PC-9 (cell line): Measurements from ENCODE around the gene OAT. TPM values are rescaled to one million over a fixed set of nuclear protein-coding genes. Genes with fewer than 3 reads are reported as not detected.

Source experiments
- BruUV-seq: library from RNA; stranded (reverse); fragments of 400-500 nt; replicated peaks from 2 replicates; lab custom pipeline; 2021; lab: Mats Ljungman, UMichigan
- CTCF ChIA-PET: fragments of 300-600 bp; sonication (Branson Sonifier 250); formaldehyde crosslinking; loops from one replicate; lab custom pipeline; 2022; ENCODE audit warnings: antibody characterized with exemption; lab: Charles Lee
- POLR2A ChIA-PET: fragments of 300-600 bp; sonication (Branson Sonifier 250); formaldehyde crosslinking; loops from one replicate; lab custom pipeline; 2022; ENCODE audit warnings: antibody characterized with exemption; ENCODE audit not compliant: unreplicated experiment; lab: Charles Lee
- DNase-seq, 2 experiments: peaks; one replicate each; pipeline versions ENCODE4 v3.0.0 to v3.0.0-alpha.2; 2015 to 2022; ENCODE audit warnings: mixed read lengths in 1 of 2
- H2AFZ ChIP-seq: fragments of 200-600 bp; sonication (generic); 2 replicates; pipeline ENCODE4 v1.8.1; 2017; ENCODE audit warnings: antibody characterized with exemption
- H3F3A ChIP-seq: fragments of 200-600 bp; sonication (generic); 2 replicates; pipeline ENCODE4 v1.8.1; 2017; ENCODE audit warnings: antibody characterized with exemption, mild to moderate bottlenecking, low read depth; ENCODE audit not compliant: insufficient read depth
- H3K27ac ChIP-seq: fragments of 200-600 bp; sonication (generic); 2 replicates; pipeline ENCODE4 v1.6.1; 2016; ENCODE audit warnings: mixed run types
- H3K27me3 ChIP-seq: fragments of 200-600 bp; sonication (generic); 2 replicates; pipeline ENCODE4 v1.6.1; 2016; ENCODE audit warnings: low read depth, mixed run types; ENCODE audit not compliant: insufficient read depth
- H3K36me3 ChIP-seq: fragments of 200-600 bp; sonication (generic); 2 replicates; pipeline ENCODE4 v1.6.1; 2016; ENCODE audit warnings: low read depth, mixed run types
- H3K4me1 ChIP-seq: fragments of 200-600 bp; sonication (generic); replicated peaks from 2 replicates; pipeline ENCODE4 v1.6.1; 2016; ENCODE audit warnings: mixed run types; ENCODE audit not compliant: insufficient read depth
- H3K4me2 ChIP-seq: fragments of 200-600 bp; sonication (generic); 2 replicates; pipeline ENCODE4 v1.6.1; 2017; ENCODE audit warnings: mixed run types
- H3K4me3 ChIP-seq: fragments of 200-600 bp; sonication (generic); 2 replicates; pipeline ENCODE4 v1.6.1; 2016; ENCODE audit warnings: mixed run types
- H3K79me2 ChIP-seq: fragments of 200-600 bp; sonication (generic); 2 replicates; pipeline ENCODE4 v1.6.1; 2017; ENCODE audit warnings: low read depth, mixed run types
- H3K9me2 ChIP-seq: fragments of 200-600 bp; sonication (generic); 2 replicates; pipeline ENCODE4 v1.8.1; 2017; ENCODE audit warnings: mild to moderate bottlenecking; ENCODE audit not compliant: insufficient read depth
- H3K9me3 ChIP-seq: fragments of 200-600 bp; sonication (generic); 2 replicates; pipeline ENCODE4 v1.8.1; 2016; ENCODE audit warnings: low read depth; ENCODE audit not compliant: insufficient read depth
- H4K20me1 ChIP-seq: fragments of 200-600 bp; sonication (generic); 2 replicates; pipeline ENCODE4 v1.8.1; 2017; ENCODE audit not compliant: insufficient read depth
- EZH2 ChIP-seq: fragments of 200-600 bp; sonication (generic); IDR thresholded peaks from 2 replicates; pipeline ENCODE4 v1.8.0; 2017; ENCODE audit warnings: antibody characterized with exemption, low read depth
- intact Hi-C: fragments of 100-400 bp; cut with micrococcal nuclease; formaldehyde crosslinking; loops from one replicate; pipeline ENCODE4 v1.10.0; 2022; ENCODE audit not compliant: unreplicated experiment
- total RNA-seq: library from RNA; stranded (reverse); gene quantifications from 2 replicates; pipeline ENCODE4 v1.2.3, GENCODE V29; 2021
- TF ChIP-seq, protein P1 (sequence below): fragments of 200-600 bp; sonication (generic); conservative IDR thresholded peaks from 2 replicates; pipeline ENCODE4 v1.6.1; 2017; ENCODE audit warnings: mixed run types, antibody characterized with exemption, mild to moderate bottlenecking, moderate library complexity

The OAT gene
- total RNA-seq, 1 experiment from 2014 or later = 130 TPM

DNA sequence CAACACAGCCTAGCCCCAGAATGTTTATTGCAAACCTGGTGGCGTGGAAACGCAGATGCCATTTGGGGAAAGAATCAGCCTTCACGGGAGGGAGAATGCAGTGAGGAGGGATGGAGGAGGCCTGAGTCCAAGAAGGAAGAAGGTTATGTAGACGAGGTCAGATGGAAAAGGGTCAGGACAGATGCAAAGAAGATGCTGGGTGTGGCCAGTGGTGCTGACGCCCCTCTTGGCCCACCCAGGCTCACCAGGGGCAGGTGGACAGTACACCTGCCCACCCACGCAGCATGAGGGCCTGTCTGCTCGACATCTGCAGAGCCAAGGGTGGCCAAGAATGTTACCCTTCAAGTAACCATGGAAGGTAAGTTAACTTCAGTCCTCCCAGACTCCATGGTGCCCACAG, 40.5 kb downstream of the OAT start:
- no peaks in the 10 kb centered on the region; the same call in 1 of the 2 replicates for H3F3A ChIP-seq
- no peaks in the 10 kb centered on the region for H3K9me2 ChIP-seq
- no peaks in the 10 kb centered on the region for H3K36me3 ChIP-seq
- H2AFZ ChIP-seq = no peak overlapping the region
- H3K4me3 ChIP-seq = no peak overlapping the region
- no peak overlapping the region for H3K27ac ChIP-seq
- H3K79me2 ChIP-seq = no peaks in the 10 kb centered on the region
- ChIA-PET CTCF (no interaction called here), POLR2A (interaction anchor here (0.6 kb wide), 1 partner anchor 221 kb away, joined by 3 read pairs; no protein-coding TSS in a partner anchor)
- peak overlapping the region; percentile 66; the same call in 1 of the 2 replicates for H3K4me2 ChIP-seq
- H3K9me3 ChIP-seq = no peaks in the 10 kb centered on the region
- BruUV-seq = no TSS peak
- TF ChIP-seq, protein P1, sequence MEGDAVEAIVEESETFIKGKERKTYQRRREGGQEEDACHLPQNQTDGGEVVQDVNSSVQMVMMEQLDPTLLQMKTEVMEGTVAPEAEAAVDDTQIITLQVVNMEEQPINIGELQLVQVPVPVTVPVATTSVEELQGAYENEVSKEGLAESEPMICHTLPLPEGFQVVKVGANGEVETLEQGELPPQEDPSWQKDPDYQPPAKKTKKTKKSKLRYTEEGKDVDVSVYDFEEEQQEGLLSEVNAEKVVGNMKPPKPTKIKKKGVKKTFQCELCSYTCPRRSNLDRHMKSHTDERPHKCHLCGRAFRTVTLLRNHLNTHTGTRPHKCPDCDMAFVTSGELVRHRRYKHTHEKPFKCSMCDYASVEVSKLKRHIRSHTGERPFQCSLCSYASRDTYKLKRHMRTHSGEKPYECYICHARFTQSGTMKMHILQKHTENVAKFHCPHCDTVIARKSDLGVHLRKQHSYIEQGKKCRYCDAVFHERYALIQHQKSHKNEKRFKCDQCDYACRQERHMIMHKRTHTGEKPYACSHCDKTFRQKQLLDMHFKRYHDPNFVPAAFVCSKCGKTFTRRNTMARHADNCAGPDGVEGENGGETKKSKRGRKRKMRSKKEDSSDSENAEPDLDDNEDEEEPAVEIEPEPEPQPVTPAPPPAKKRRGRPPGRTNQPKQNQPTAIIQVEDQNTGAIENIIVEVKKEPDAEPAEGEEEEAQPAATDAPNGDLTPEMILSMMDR = no peak
- no peak for TF ChIP-seq EZH2
- H3K27me3 ChIP-seq = no peaks in the 10 kb centered on the region
- intact Hi-C loops = no loop called here
- no peak for DNase-seq
- no peaks in the 10 kb centered on the region for H4K20me1 ChIP-seq
- H3K4me1 ChIP-seq = peaks cover 9% of the 10 kb centered on the region

DNA sequence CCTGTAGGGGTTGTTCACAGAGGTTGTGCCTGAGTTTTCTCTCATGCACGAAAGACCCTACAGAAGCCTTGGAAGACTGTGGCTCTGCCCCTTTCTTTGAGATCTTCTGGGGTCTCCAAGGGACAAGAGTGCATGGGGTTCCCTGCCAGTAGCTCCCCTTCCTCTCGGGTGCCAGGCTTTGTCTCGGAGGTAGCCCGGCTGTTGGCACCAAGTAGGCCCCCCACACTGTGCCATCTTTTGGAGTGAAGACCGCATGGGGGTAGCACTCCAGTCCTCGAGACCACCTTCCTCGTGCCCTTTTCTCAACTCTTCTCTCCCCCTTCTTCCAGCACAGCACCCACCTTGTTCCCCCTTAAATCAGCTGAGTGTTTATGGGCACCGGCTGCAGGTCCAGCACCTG, 41.6 kb downstream of the OAT start:
- Histone ChIP-seq H3F3A (no peaks in the 10 kb centered on the region; the same call in 1 of the 2 replicates), H3K9me3 (no peaks in the 10 kb centered on the region), H3K27ac (no peak overlapping the region), H3K4me2 (no peak overlapping the region), H3K9me2 (no peaks in the 10 kb centered on the region), H4K20me1 (no peaks in the 10 kb centered on the region), H2AFZ (no peak overlapping the region), H3K36me3 (no peaks in the 10 kb centered on the region), H3K27me3 (no peaks in the 10 kb centered on the region), H3K4me3 (no peak overlapping the region), H3K4me1 (peaks cover 9% of the 10 kb centered on the region), H3K79me2 (no peaks in the 10 kb centered on the region)
- intact Hi-C loops = no loop called here
- TF ChIP-seq EZH2 = no peak
- TF ChIP-seq, protein P1 = no peak
- CTCF ChIA-PET = interaction anchor here (1.4 kb wide), 1 partner anchor 12 kb away, joined by 3 read pairs; no protein-coding TSS in a partner anchor
- DNase-seq = no peak
- POLR2A ChIA-PET = no interaction called here
- BruUV-seq = no TSS peak

DNA sequence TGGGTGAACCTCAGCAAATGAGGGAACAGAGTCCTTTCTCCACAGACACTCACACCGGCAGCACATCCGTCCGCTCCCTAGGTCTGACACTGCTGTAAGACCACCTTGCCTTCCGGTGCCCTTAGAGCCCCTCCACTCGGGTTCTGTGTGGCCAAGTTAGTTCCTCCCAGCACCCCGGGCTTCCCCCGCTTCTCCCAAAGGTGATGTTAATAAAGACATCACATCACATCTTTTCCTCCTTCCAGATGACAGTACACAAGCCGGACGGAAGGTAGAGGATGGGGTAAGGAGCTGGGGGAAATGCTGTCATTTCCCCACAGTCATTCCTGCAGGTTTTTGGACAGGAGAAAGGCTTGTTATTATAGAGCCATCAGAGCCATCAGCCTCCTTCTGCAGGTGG, 42.3 kb downstream of the OAT start:
- Histone ChIP-seq H3K79me2 (no peaks in the 10 kb centered on the region), H3K4me2 (no peak overlapping the region), H3K27me3 (no peaks in the 10 kb centered on the region), H3K27ac (no peak overlapping the region), H3F3A (no peaks in the 10 kb centered on the region; the same call in 1 of the 2 replicates), H4K20me1 (no peaks in the 10 kb centered on the region), H3K36me3 (no peaks in the 10 kb centered on the region), H2AFZ (no peak overlapping the region), H3K4me1 (peaks cover 9% of the 10 kb centered on the region), H3K4me3 (no peak overlapping the region), H3K9me2 (no peaks in the 10 kb centered on the region), H3K9me3 (no peaks in the 10 kb centered on the region)
- CTCF ChIA-PET = interaction anchor here (1.4 kb wide), 1 partner anchor 13 kb away, joined by 3 read pairs; no protein-coding TSS in a partner anchor
- no peak for DNase-seq
- no peak for TF ChIP-seq EZH2
- TF ChIP-seq, protein P1 = no peak
- POLR2A ChIA-PET = no interaction called here
- no TSS peak for BruUV-seq
- intact Hi-C loops = no loop called here
